GM23338 (cell line): ENCODE measurements around the gene OR51G2. TPM values are rescaled to one million over a fixed set of nuclear protein-coding genes. Genes with fewer than 3 reads are reported as not detected.

Experiments used
- ATAC-seq: fragments of 200-7000 bp; cut with Tn5 transposase; 3 replicates; pipeline ENCODE4 v1.9.1; 2020
- DNase-seq: peaks from one replicate; pipeline ENCODE4 v3.0.0-alpha.2; 2015; ENCODE audit warnings: low spot score
- H2AFZ ChIP-seq: fragments of 200-600 bp; sonication (generic); 2 replicates; pipeline ENCODE4 v1.8.0; 2016; ENCODE audit warnings: antibody characterized with exemption, mild to moderate bottlenecking, moderate library complexity
- H3F3A ChIP-seq: fragments of 200-600 bp; sonication (generic); replicated peaks from 2 replicates; pipeline ENCODE4 v1.8.0; 2017; ENCODE audit warnings: antibody characterized with exemption, mixed run types, low read depth
- H3K27ac ChIP-seq: fragments of 200-600 bp; sonication (generic); 2 replicates; pipeline ENCODE4 v1.6.1; 2016; ENCODE audit warnings: low read depth
- H3K27me3 ChIP-seq: fragments of 200-600 bp; sonication (generic); 2 replicates; pipeline ENCODE4 v1.8.0; 2016; ENCODE audit warnings: mild to moderate bottlenecking, mixed run types, moderate library complexity; ENCODE audit not compliant: insufficient read depth
- H3K36me3 ChIP-seq: fragments of 200-600 bp; sonication (generic); 2 replicates; pipeline ENCODE4 v1.8.0; 2016; ENCODE audit warnings: mild to moderate bottlenecking; ENCODE audit not compliant: insufficient read depth
- H3K4me1 ChIP-seq: fragments of 200-600 bp; sonication (generic); 2 replicates; pipeline ENCODE4 v1.8.0; 2016; ENCODE audit warnings: mild to moderate bottlenecking, moderate library complexity; ENCODE audit not compliant: insufficient read depth
- H3K4me2 ChIP-seq: fragments of 200-600 bp; sonication (generic); 2 replicates; pipeline ENCODE4 v1.7.1; 2017; ENCODE audit warnings: mixed run types
- H3K4me3 ChIP-seq: fragments of 200-600 bp; sonication (generic); 2 replicates; pipeline ENCODE4 v1.6.1; 2016; ENCODE audit warnings: mixed run types
- H3K79me2 ChIP-seq: fragments of 200-600 bp; sonication (generic); replicated peaks from 2 replicates; pipeline ENCODE4 v1.8.0; 2017; ENCODE audit warnings: mild to moderate bottlenecking; ENCODE audit not compliant: insufficient read depth
- H3K9me2 ChIP-seq: fragments of 200-600 bp; sonication (generic); 2 replicates; pipeline ENCODE4 v1.8.0; 2017; ENCODE audit not compliant: insufficient read depth
- H4K20me1 ChIP-seq: fragments of 200-600 bp; sonication (generic); replicated peaks from 2 replicates; pipeline ENCODE4 v1.8.0; 2017; ENCODE audit warnings: mild to moderate bottlenecking; ENCODE audit not compliant: insufficient read depth
- H3K27ac Mint-ChIP-seq: 2 replicates; pipeline ENCODE4 v1.8.0; 2020; ENCODE audit warnings: inconsistent platforms, mild to moderate bottlenecking, moderate library complexity, mixed read lengths
- H3K27me3 Mint-ChIP-seq: 3 replicates; pipeline ENCODE4 v1.8.0; 2022; ENCODE audit warnings: low read depth, mild to moderate bottlenecking, moderate library complexity, mixed read lengths, inconsistent platforms; ENCODE audit not compliant: insufficient read depth, poor library complexity
- H3K36me3 Mint-ChIP-seq: 3 replicates; pipeline ENCODE4 v1.8.0; 2021; ENCODE audit warnings: low read depth, mild to moderate bottlenecking, inconsistent platforms, moderate library complexity, mixed read lengths
- H3K4me1 Mint-ChIP-seq: 3 replicates; pipeline ENCODE4 v1.8.0; 2020; ENCODE audit warnings: mild to moderate bottlenecking, inconsistent platforms, mixed read lengths
- H3K4me3 Mint-ChIP-seq: 3 replicates; pipeline ENCODE4 v1.8.0; 2021; ENCODE audit warnings: moderate library complexity, mild to moderate bottlenecking, inconsistent platforms, mixed read lengths
- H3K9me3 Mint-ChIP-seq: 3 replicates; pipeline ENCODE4 v1.8.0; 2020; ENCODE audit warnings: moderate library complexity, mild to moderate bottlenecking, inconsistent platforms, mixed read lengths
- CREB1 ChIP-seq: fragments of 250-450 bp; sonication (Bioruptor Pico); IDR thresholded peaks from 2 replicates; pipeline ENCODE4 v1.5.0; 2020; ENCODE audit warnings: low read depth, mild to moderate bottlenecking, moderate library complexity
- EZH2 ChIP-seq: fragments of 200-600 bp; sonication (generic); IDR thresholded peaks from one replicate; pipeline ENCODE4 v1.8.0; 2017; ENCODE audit warnings: antibody characterized with exemption, mild to moderate bottlenecking, low read depth; ENCODE audit not compliant: unreplicated experiment
- NANOG ChIP-seq: IDR thresholded peaks from 2 replicates; pipeline ENCODE4 v1.6.1; 2016; ENCODE audit warnings: antibody characterized with exemption, borderline replicate concordance
- POLR2AphosphoS5 ChIP-seq: IDR thresholded peaks from 2 replicates; pipeline ENCODE4 v1.6.1; 2016; ENCODE audit warnings: antibody characterized with exemption, low read depth
- polyA plus RNA-seq: library from polyadenylated mRNA; unstranded; fragments of >200 nt; fragmentation: Nextera tagmentation; extraction: Ambion mirVana; gene quantifications from 2 replicates; pipeline ENCODE4 v1.2.1, GENCODE V29; 2016
- total RNA-seq: library from RNA; depleted of rRNA; stranded (reverse); fragments of >200 nt; shearing (Covaris generic); gene quantifications from 2 replicates; pipeline ENCODE4 v1.2.3, GENCODE V29; 2014
- TF ChIP-seq, protein P1 (sequence below), 2 experiments: fragments of 200-600 bp in 1 of 2; sonication (generic) in 1 of 2; conservative IDR thresholded peaks; 2 replicates each; pipeline versions ENCODE4 v1.5.1 to v1.6.1; 2016 to 2017; ENCODE audit warnings: antibody characterized with exemption in 2 of 2, low read depth in 2 of 2, mild to moderate bottlenecking in 2 of 2, moderate library complexity in 1 of 2
- TF ChIP-seq, protein P2 (sequence below): fragments of 250-450 bp; sonication (Bioruptor Pico); IDR thresholded peaks from 2 replicates; pipeline ENCODE4 v1.5.0; 2020; ENCODE audit warnings: mild to moderate bottlenecking, moderate library complexity
- TF ChIP-seq, protein P3 (sequence below): IDR thresholded peaks from 2 replicates; pipeline ENCODE4 v1.6.1; 2016; ENCODE audit warnings: antibody characterized with exemption

The OR51G2 gene
- total and polyA plus RNA-seq, 2 experiments from 2014 or later, result not detected

DNA sequence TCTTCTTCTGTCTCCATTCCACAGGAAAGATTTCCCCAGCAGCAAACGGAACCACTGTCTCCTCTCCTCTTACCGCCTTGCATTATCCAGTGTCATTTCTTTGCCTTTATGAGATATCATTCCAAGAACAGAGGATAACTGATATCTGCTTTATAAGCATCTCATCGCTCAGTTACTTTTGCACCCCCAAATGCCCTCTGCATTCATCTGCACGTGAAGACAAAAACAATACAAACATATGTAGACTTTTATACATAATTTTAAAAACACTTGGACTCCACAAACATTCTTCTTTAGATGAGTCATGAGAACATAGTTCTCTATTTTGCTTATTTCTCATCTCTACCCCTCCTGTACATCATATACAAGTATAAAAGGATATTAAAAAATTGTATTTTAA lies 38.0 kb downstream of the OR51G2 start:
- no peaks in the 10 kb centered on the region for H3K27me3 ChIP-seq
- Mint-ChIP-seq H3K4me1 (0 out of 3 replicates have a peak, but pooled peaks cover 3% of the 10 kb centered on the region), H3K27ac (no peak overlapping the region), H3K9me3 (no peaks in the 10 kb centered on the region), H3K27me3 (peaks cover 3% of the 10 kb centered on the region), H3K36me3 (no peaks in the 10 kb centered on the region), H3K4me3 (no peak overlapping the region)
- no peak overlapping the region for H2AFZ ChIP-seq
- no peaks in the 10 kb centered on the region for H3F3A ChIP-seq
- no peak overlapping the region for H3K4me2 ChIP-seq
- H3K79me2 ChIP-seq, result no peaks in the 10 kb centered on the region
- H3K4me3 ChIP-seq, result no peak overlapping the region
- H3K36me3 ChIP-seq, result no peaks in the 10 kb centered on the region
- ATAC-seq (no peak), DNase-seq (no peak)
- H4K20me1 ChIP-seq, result no peaks in the 10 kb centered on the region
- TF ChIP-seq, protein P1, sequence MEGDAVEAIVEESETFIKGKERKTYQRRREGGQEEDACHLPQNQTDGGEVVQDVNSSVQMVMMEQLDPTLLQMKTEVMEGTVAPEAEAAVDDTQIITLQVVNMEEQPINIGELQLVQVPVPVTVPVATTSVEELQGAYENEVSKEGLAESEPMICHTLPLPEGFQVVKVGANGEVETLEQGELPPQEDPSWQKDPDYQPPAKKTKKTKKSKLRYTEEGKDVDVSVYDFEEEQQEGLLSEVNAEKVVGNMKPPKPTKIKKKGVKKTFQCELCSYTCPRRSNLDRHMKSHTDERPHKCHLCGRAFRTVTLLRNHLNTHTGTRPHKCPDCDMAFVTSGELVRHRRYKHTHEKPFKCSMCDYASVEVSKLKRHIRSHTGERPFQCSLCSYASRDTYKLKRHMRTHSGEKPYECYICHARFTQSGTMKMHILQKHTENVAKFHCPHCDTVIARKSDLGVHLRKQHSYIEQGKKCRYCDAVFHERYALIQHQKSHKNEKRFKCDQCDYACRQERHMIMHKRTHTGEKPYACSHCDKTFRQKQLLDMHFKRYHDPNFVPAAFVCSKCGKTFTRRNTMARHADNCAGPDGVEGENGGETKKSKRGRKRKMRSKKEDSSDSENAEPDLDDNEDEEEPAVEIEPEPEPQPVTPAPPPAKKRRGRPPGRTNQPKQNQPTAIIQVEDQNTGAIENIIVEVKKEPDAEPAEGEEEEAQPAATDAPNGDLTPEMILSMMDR (conservative IDR thresholded peaks at IDR 0.05; ENCODE audit: low read depth in 2 of 2), result no peak
- TF ChIP-seq EZH2, result no peak
- no peak for TF ChIP-seq CREB1
- TF ChIP-seq, protein P2, sequence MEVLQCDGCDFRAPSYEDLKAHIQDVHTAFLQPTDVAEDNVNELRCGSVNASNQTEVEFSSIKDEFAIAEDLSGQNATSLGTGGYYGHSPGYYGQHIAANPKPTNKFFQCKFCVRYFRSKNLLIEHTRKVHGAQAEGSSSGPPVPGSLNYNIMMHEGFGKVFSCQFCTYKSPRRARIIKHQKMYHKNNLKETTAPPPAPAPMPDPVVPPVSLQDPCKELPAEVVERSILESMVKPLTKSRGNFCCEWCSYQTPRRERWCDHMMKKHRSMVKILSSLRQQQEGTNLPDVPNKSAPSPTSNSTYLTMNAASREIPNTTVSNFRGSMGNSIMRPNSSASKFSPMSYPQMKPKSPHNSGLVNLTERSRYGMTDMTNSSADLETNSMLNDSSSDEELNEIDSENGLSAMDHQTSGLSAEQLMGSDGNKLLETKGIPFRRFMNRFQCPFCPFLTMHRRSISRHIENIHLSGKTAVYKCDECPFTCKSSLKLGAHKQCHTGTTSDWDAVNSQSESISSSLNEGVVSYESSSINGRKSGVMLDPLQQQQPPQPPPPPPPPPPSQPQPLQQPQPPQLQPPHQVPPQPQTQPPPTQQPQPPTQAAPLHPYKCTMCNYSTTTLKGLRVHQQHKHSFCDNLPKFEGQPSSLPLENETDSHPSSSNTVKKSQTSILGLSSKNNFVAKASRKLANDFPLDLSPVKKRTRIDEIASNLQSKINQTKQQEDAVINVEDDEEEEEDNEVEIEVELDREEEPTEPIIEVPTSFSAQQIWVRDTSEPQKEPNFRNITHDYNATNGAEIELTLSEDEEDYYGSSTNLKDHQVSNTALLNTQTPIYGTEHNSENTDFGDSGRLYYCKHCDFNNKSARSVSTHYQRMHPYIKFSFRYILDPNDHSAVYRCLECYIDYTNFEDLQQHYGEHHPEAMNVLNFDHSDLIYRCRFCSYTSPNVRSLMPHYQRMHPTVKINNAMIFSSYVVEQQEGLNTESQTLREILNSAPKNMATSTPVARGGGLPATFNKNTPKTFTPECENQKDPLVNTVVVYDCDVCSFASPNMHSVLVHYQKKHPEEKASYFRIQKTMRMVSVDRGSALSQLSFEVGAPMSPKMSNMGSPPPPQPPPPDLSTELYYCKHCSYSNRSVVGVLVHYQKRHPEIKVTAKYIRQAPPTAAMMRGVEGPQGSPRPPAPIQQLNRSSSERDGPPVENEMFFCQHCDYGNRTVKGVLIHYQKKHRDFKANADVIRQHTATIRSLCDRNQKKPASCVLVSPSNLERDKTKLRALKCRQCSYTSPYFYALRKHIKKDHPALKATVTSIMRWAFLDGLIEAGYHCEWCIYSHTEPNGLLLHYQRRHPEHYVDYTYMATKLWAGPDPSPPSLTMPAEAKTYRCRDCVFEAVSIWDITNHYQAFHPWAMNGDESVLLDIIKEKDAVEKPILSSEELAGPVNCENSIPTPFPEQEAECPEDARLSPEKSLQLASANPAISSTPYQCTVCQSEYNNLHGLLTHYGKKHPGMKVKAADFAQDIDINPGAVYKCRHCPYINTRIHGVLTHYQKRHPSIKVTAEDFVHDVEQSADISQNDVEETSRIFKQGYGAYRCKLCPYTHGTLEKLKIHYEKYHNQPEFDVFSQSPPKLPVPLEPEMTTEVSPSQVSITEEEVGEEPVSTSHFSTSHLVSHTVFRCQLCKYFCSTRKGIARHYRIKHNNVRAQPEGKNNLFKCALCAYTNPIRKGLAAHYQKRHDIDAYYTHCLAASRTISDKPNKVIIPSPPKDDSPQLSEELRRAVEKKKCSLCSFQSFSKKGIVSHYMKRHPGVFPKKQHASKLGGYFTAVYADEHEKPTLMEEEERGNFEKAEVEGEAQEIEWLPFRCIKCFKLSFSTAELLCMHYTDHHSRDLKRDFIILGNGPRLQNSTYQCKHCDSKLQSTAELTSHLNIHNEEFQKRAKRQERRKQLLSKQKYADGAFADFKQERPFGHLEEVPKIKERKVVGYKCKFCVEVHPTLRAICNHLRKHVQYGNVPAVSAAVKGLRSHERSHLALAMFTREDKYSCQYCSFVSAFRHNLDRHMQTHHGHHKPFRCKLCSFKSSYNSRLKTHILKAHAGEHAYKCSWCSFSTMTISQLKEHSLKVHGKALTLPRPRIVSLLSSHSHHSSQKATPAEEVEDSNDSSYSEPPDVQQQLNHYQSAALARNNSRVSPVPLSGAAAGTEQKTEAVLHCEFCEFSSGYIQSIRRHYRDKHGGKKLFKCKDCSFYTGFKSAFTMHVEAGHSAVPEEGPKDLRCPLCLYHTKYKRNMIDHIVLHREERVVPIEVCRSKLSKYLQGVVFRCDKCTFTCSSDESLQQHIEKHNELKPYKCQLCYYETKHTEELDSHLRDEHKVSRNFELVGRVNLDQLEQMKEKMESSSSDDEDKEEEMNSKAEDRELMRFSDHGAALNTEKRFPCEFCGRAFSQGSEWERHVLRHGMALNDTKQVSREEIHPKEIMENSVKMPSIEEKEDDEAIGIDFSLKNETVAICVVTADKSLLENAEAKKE (CRISPR knock-in tag), result no peak
- no peak for TF ChIP-seq POLR2AphosphoS5
- no peak for TF ChIP-seq NANOG
- TF ChIP-seq, protein P3, sequence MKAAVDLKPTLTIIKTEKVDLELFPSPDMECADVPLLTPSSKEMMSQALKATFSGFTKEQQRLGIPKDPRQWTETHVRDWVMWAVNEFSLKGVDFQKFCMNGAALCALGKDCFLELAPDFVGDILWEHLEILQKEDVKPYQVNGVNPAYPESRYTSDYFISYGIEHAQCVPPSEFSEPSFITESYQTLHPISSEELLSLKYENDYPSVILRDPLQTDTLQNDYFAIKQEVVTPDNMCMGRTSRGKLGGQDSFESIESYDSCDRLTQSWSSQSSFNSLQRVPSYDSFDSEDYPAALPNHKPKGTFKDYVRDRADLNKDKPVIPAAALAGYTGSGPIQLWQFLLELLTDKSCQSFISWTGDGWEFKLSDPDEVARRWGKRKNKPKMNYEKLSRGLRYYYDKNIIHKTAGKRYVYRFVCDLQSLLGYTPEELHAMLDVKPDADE, result no peak
- H3K9me2 ChIP-seq, result no peaks in the 10 kb centered on the region
- H3K27ac ChIP-seq, result no peak overlapping the region
- no peaks in the 10 kb centered on the region for H3K4me1 ChIP-seq
